ENCODE data around the gene SATB1. TPM values are rescaled to one million over a fixed set of nuclear protein-coding genes. Genes with fewer than 3 reads are reported as not detected.
"Not testable (repeated sequence)": the region's sequence is repeated elsewhere in the genome, so short reads cannot be mapped to it uniquely, and the experiment has no call there.

SATB1 gene
- polyA plus RNA-seq, 1 donor from 2014 or later, result 16.0 TPM

DNA sequence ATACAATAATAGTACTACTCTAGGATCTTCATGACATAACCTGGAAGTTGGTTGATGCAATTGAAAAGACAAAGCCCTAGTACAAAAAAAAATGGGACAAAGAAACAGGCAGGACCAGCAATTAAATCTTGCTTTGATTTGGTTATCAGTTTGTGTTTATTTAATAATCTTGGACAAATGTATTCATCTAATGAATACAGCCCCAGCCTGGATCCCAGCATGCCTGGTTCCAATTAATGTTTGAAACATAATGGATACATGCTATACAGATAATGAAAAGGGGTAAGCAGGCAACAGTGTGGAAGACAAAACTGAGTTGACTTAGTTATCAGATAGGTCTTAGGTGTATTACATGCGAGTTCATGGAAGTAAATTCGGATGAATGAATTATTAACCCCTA, 29.6 kb upstream of the SATB1 start:
- H2AFZ ChIP-seq (ENCODE audit: low read depth, low read length), result no peak overlapping the region
- H3K9ac ChIP-seq (ENCODE audit: low read length), result no peak overlapping the region
- no peaks in the 10 kb centered on the region for H3K9me3 ChIP-seq (ENCODE audit: low read length)
- H3K9me2 ChIP-seq (ENCODE audit: insufficient read depth, low read length), result peaks cover 4% of the 10 kb centered on the region
- TF ChIP-seq, protein P1, sequence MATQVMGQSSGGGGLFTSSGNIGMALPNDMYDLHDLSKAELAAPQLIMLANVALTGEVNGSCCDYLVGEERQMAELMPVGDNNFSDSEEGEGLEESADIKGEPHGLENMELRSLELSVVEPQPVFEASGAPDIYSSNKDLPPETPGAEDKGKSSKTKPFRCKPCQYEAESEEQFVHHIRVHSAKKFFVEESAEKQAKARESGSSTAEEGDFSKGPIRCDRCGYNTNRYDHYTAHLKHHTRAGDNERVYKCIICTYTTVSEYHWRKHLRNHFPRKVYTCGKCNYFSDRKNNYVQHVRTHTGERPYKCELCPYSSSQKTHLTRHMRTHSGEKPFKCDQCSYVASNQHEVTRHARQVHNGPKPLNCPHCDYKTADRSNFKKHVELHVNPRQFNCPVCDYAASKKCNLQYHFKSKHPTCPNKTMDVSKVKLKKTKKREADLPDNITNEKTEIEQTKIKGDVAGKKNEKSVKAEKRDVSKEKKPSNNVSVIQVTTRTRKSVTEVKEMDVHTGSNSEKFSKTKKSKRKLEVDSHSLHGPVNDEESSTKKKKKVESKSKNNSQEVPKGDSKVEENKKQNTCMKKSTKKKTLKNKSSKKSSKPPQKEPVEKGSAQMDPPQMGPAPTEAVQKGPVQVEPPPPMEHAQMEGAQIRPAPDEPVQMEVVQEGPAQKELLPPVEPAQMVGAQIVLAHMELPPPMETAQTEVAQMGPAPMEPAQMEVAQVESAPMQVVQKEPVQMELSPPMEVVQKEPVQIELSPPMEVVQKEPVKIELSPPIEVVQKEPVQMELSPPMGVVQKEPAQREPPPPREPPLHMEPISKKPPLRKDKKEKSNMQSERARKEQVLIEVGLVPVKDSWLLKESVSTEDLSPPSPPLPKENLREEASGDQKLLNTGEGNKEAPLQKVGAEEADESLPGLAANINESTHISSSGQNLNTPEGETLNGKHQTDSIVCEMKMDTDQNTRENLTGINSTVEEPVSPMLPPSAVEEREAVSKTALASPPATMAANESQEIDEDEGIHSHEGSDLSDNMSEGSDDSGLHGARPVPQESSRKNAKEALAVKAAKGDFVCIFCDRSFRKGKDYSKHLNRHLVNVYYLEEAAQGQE (IDR thresholded peaks at IDR 0.05; ENCODE audit: borderline replicate concordance), result no peak
- TF ChIP-seq MXI1 (conservative IDR thresholded peaks at IDR 0.05; ENCODE audit: poor library complexity, severe bottlenecking), result no peak
- no peak for TF ChIP-seq RAD21 (conservative IDR thresholded peaks at IDR 0.05)
- TF ChIP-seq TAF1 (IDR thresholded peaks at IDR 0.05; ENCODE audit: low read depth), result no peak
- no peak for TF ChIP-seq EP300 (conservative IDR thresholded peaks at IDR 0.05; ENCODE audit: poor library complexity, severe bottlenecking)
- TF ChIP-seq CTCF (IDR thresholded peaks at IDR 0.05; ENCODE audit: poor library complexity, severe bottlenecking), result no peak
- no peak for TF ChIP-seq POLR2AphosphoS5 (IDR thresholded peaks at IDR 0.05)
- no peak for TF ChIP-seq SMC3 (conservative IDR thresholded peaks at IDR 0.05; ENCODE audit: poor library complexity)
- no peak for TF ChIP-seq EZH2 (IDR thresholded peaks at IDR 0.05; ENCODE audit: borderline replicate concordance, insufficient read depth, low read length, poor library complexity, severe bottlenecking)
- no peaks in the 10 kb centered on the region for H3K27me3 ChIP-seq (ENCODE audit: insufficient read depth, low read depth, low read length)
- H3K27ac ChIP-seq (ENCODE audit: low read length), result no peak overlapping the region
- H4K20me1 ChIP-seq (ENCODE audit: insufficient read depth), result no peaks in the 10 kb centered on the region
- H3K4me3 ChIP-seq (ENCODE audit: low read length), result no peak overlapping the region
- no peaks in the 10 kb centered on the region for H3K36me3 ChIP-seq (ENCODE audit: insufficient read depth, low read length)
- H3K4me2 ChIP-seq (ENCODE audit: low read length), result no peak overlapping the region
- H3K79me2 ChIP-seq (replicated peaks; ENCODE audit: insufficient read depth, low read length), result no peaks in the 10 kb centered on the region
- no peaks in the 10 kb centered on the region for H3F3A ChIP-seq (ENCODE audit: insufficient read depth, low read length, poor library complexity, severe bottlenecking)

GRCh38 chr3:18449618-18450017, 24.5 kb upstream of the SATB1 start:
- not testable (repeated sequence) for H3K9ac ChIP-seq (ENCODE audit: low read length); H3F3A ChIP-seq (ENCODE audit: insufficient read depth, low read length, poor library complexity, severe bottlenecking); H3K36me3 ChIP-seq (ENCODE audit: insufficient read depth, low read length); H3K4me2 ChIP-seq (ENCODE audit: low read length); H4K20me1 ChIP-seq (ENCODE audit: insufficient read depth); H2AFZ ChIP-seq (ENCODE audit: low read depth, low read length); H3K9me2 ChIP-seq (ENCODE audit: insufficient read depth, low read length); H3K9me3 ChIP-seq (ENCODE audit: low read length); H3K27ac ChIP-seq (ENCODE audit: low read length); H3K4me3 ChIP-seq (ENCODE audit: low read length); H3K79me2 ChIP-seq (replicated peaks; ENCODE audit: insufficient read depth, low read length)
- peaks cover 20% of the 10 kb centered on the region for H3K27me3 ChIP-seq (ENCODE audit: insufficient read depth, low read depth, low read length)

GRCh38 chr3:18447720-18448119, 22.6 kb upstream of the SATB1 start:
- Histone ChIP-seq H3K79me2 (replicated peaks; ENCODE audit: insufficient read depth, low read length) (no peaks in the 10 kb centered on the region), H3K9me3 (ENCODE audit: low read length) (no peaks in the 10 kb centered on the region), H3K9ac (ENCODE audit: low read length) (no peak overlapping the region), H3K4me2 (ENCODE audit: low read length) (no peak overlapping the region), H3K36me3 (ENCODE audit: insufficient read depth, low read length) (no peaks in the 10 kb centered on the region), H2AFZ (ENCODE audit: low read depth, low read length) (no peak overlapping the region), H4K20me1 (ENCODE audit: insufficient read depth) (no peaks in the 10 kb centered on the region), H3K27me3 (ENCODE audit: insufficient read depth, low read depth, low read length) (peaks cover 38% of the 10 kb centered on the region), H3K9me2 (ENCODE audit: insufficient read depth, low read length) (no peaks in the 10 kb centered on the region), H3F3A (ENCODE audit: insufficient read depth, low read length, poor library complexity, severe bottlenecking) (no peaks in the 10 kb centered on the region), H3K4me3 (ENCODE audit: low read length) (no peak overlapping the region), H3K27ac (ENCODE audit: low read length) (no peak overlapping the region)
- no peak for TF ChIP-seq EZH2 (IDR thresholded peaks at IDR 0.05; ENCODE audit: borderline replicate concordance, insufficient read depth, low read length, poor library complexity, severe bottlenecking)
- no peak for TF ChIP-seq CTCF (IDR thresholded peaks at IDR 0.05; ENCODE audit: poor library complexity, severe bottlenecking)
- no peak for TF ChIP-seq POLR2AphosphoS5 (IDR thresholded peaks at IDR 0.05)
- TF ChIP-seq MXI1 (conservative IDR thresholded peaks at IDR 0.05; ENCODE audit: poor library complexity, severe bottlenecking), result no peak
- no peak for TF ChIP-seq SMC3 (conservative IDR thresholded peaks at IDR 0.05; ENCODE audit: poor library complexity)
- TF ChIP-seq TAF1 (IDR thresholded peaks at IDR 0.05; ENCODE audit: low read depth), result no peak
- TF ChIP-seq RAD21 (conservative IDR thresholded peaks at IDR 0.05), result no peak
- TF ChIP-seq EP300 (conservative IDR thresholded peaks at IDR 0.05; ENCODE audit: poor library complexity, severe bottlenecking), result no peak
- TF ChIP-seq, protein P1 (IDR thresholded peaks at IDR 0.05; ENCODE audit: borderline replicate concordance), result no peak
